MM.1S (cell line): ENCODE measurements around the gene VSTM2A.
"Not testable (repeated sequence)": the region's sequence is repeated elsewhere in the genome, so short reads cannot be mapped to it uniquely, and the experiment has no call there.

ENCODE experiments used
- DNase-seq: peaks from one replicate; pipeline ENCODE4 v3.0.0-alpha.2; 2015
- H2AFZ ChIP-seq: fragments of 300-600 bp; sonication (generic); 2 replicates; pipeline ENCODE4 v1.6.0; 2016; ENCODE audit warnings: antibody characterized with exemption, low read length
- H3F3A ChIP-seq: fragments of 300-600 bp; sonication (generic); 2 replicates; pipeline ENCODE4 v1.6.1; 2016; ENCODE audit warnings: mild to moderate bottlenecking, antibody characterized with exemption, low read length, moderate library complexity, mixed read lengths; ENCODE audit not compliant: insufficient read depth
- H3K27ac ChIP-seq: fragments of 300-600 bp; sonication (generic); 2 replicates; pipeline ENCODE4 v1.5.1; 2016; ENCODE audit warnings: mild to moderate bottlenecking, low read length
- H3K27me3 ChIP-seq: fragments of 300-600 bp; sonication (generic); replicated peaks from 2 replicates; pipeline ENCODE4 v1.6.0; 2016; ENCODE audit warnings: low read length; ENCODE audit not compliant: insufficient read depth
- H3K36me3 ChIP-seq: fragments of 300-600 bp; sonication (generic); replicated peaks from 2 replicates; pipeline ENCODE4 v1.6.1; 2016; ENCODE audit warnings: mild to moderate bottlenecking, low read length, mixed read lengths; ENCODE audit not compliant: insufficient read depth
- H3K4me1 ChIP-seq: fragments of 300-600 bp; sonication (generic); 2 replicates; pipeline ENCODE4 v1.6.1; 2016; ENCODE audit warnings: low read length, mixed read lengths
- H3K4me2 ChIP-seq: fragments of 300-600 bp; sonication (generic); 2 replicates; pipeline ENCODE4 v1.6.0; 2016; ENCODE audit warnings: low read depth, low read length
- H3K4me3 ChIP-seq: fragments of 300-600 bp; sonication (generic); 2 replicates; pipeline ENCODE4 v1.5.1; 2016; ENCODE audit warnings: low read length, mixed read lengths
- H3K79me2 ChIP-seq: fragments of 300-600 bp; sonication (generic); 2 replicates; pipeline ENCODE4 v1.6.1; 2016; ENCODE audit warnings: mixed run types, low read length, mixed read lengths
- H3K9ac ChIP-seq: fragments of 300-600 bp; sonication (generic); 2 replicates; pipeline ENCODE4 v1.6.1; 2016; ENCODE audit warnings: low read length, mixed read lengths
- H3K9me2 ChIP-seq: fragments of 300-600 bp; sonication (generic); replicated peaks from 2 replicates; pipeline ENCODE4 v1.6.1; 2016; ENCODE audit warnings: mild to moderate bottlenecking, low read length, mixed read lengths; ENCODE audit not compliant: insufficient read depth
- H3K9me3 ChIP-seq: fragments of 300-600 bp; sonication (generic); replicated peaks from 2 replicates; pipeline ENCODE4 v1.6.1; 2016; ENCODE audit warnings: mild to moderate bottlenecking, low read length, mixed read lengths; ENCODE audit not compliant: insufficient read depth
- H4K20me1 ChIP-seq: fragments of 300-600 bp; sonication (generic); 2 replicates; pipeline ENCODE4 v1.6.1; 2016; ENCODE audit warnings: mild to moderate bottlenecking, low read length, moderate library complexity, mixed read lengths; ENCODE audit not compliant: insufficient read depth
- EZH2 ChIP-seq: fragments of 300-600 bp; sonication (generic); optimal IDR thresholded peaks from 2 replicates; pipeline ENCODE3; 2017; ENCODE audit warnings: low read depth, mild to moderate bottlenecking, antibody characterized with exemption, low read length, mixed read lengths
- EZH2phosphoT487 ChIP-seq: fragments of 300-600 bp; sonication (generic); IDR thresholded peaks from 2 replicates; pipeline ENCODE4 v1.6.1; 2018; ENCODE audit warnings: antibody characterized with exemption, low read length
- TF ChIP-seq, protein P1 (sequence below): fragments of 300-600 bp; sonication (generic); IDR thresholded peaks from 2 replicates; pipeline ENCODE4 v1.5.1; 2016; ENCODE audit warnings: antibody characterized with exemption, low read length, mixed read lengths

The VSTM2A gene, protein sequence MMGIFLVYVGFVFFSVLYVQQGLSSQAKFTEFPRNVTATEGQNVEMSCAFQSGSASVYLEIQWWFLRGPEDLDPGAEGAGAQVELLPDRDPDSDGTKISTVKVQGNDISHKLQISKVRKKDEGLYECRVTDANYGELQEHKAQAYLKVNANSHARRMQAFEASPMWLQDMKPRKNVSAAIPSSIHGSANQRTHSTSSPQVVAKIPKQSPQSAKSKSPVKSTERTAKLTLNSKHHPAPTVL

GRCh38 chr7:54541669-54542625, at the start of gene VSTM2A:
Gene VSTM2A (plus strand): TSS chr7:54542375. CDS start chr7:54542731, 356 bp downstream.
- no peaks in the 10 kb centered on the region for H3K36me3 ChIP-seq
- TF ChIP-seq EZH2phosphoT487 (no peak), EZH2 (no peak)
- TF ChIP-seq, protein P1, sequence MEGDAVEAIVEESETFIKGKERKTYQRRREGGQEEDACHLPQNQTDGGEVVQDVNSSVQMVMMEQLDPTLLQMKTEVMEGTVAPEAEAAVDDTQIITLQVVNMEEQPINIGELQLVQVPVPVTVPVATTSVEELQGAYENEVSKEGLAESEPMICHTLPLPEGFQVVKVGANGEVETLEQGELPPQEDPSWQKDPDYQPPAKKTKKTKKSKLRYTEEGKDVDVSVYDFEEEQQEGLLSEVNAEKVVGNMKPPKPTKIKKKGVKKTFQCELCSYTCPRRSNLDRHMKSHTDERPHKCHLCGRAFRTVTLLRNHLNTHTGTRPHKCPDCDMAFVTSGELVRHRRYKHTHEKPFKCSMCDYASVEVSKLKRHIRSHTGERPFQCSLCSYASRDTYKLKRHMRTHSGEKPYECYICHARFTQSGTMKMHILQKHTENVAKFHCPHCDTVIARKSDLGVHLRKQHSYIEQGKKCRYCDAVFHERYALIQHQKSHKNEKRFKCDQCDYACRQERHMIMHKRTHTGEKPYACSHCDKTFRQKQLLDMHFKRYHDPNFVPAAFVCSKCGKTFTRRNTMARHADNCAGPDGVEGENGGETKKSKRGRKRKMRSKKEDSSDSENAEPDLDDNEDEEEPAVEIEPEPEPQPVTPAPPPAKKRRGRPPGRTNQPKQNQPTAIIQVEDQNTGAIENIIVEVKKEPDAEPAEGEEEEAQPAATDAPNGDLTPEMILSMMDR = no peak
- no peak within 1 kb of the TSS for H3K9ac ChIP-seq
- H2AFZ ChIP-seq = no peak within 1 kb of the TSS
- no peaks in the 10 kb centered on the region for H3F3A ChIP-seq
- H3K4me2 ChIP-seq = no peak within 1 kb of the TSS
- H3K4me1 ChIP-seq = no peaks in the 10 kb centered on the region
- H3K27ac ChIP-seq = no peak within 1 kb of the TSS
- no peaks in the 10 kb centered on the region for H3K9me2 ChIP-seq
- H3K4me3 ChIP-seq = no peak within 1 kb of the TSS
- H4K20me1 ChIP-seq = no peaks in the 10 kb centered on the region
- DNase-seq = no peak
- H3K9me3 ChIP-seq = no peaks in the 10 kb centered on the region
- no peaks in the 10 kb centered on the region for H3K27me3 ChIP-seq
- no peaks in the 10 kb centered on the region for H3K79me2 ChIP-seq

DNA sequence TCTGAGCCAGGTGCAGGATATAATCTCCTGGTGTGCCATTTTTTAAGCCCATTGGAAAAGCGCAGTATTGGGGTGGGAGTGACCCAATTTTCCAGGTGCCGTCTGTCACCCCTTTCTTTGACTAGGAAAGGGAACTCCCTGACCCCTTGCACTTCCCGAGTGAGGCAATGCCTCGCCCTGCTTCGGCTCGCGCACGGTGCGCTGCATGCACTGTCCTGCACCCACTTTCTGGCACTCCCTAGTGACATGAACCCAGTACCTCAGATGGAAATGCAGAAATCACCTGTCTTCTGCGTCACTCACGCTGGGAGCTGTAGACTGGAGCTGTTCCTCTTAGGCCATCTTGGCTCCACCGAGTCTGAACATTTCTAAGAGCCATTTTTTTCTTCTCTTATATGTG, 37.6 kb upstream of the VSTM2A start:
- H3K9me3 ChIP-seq, H3K4me3 ChIP-seq, H3K9me2 ChIP-seq, H4K20me1 ChIP-seq, H3K4me2 ChIP-seq, H3K27ac ChIP-seq, H2AFZ ChIP-seq, DNase-seq, H3K36me3 ChIP-seq, H3K4me1 ChIP-seq, H3K79me2 ChIP-seq, H3K9ac ChIP-seq, H3F3A ChIP-seq, H3K27me3 ChIP-seq: not testable (repeated sequence)

DNA sequence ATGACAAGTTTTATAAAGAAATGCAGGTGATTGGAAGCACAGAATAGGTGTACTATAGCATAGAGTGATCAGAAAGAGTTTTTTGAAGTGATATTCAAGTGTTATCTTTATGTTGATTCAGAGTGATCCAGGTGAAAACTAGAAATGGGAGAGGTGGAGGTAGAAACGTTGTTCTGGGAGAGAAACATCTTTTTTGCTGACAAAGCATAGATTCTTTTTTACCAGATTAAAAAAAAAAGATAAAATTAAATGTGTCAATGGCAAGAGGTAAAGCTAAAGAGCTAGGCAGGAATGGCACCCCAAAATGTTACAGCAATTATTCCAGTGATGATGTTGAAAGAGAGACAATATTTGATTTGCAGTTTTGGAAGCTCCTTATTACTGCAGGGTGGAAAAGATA, 12.6 kb upstream of the VSTM2A start:
- H3K79me2 ChIP-seq = no peaks in the 10 kb centered on the region
- H3K4me2 ChIP-seq = no peak overlapping the region
- H4K20me1 ChIP-seq = no peaks in the 10 kb centered on the region
- no peaks in the 10 kb centered on the region for H3K27me3 ChIP-seq
- no peak for DNase-seq
- H3K4me3 ChIP-seq = no peak overlapping the region
- TF ChIP-seq EZH2 (no peak), EZH2phosphoT487 (no peak)
- TF ChIP-seq, protein P1 = no peak
- no peaks in the 10 kb centered on the region for H3F3A ChIP-seq
- no peaks in the 10 kb centered on the region for H3K36me3 ChIP-seq
- no peak overlapping the region for H3K27ac ChIP-seq
- H3K9me2 ChIP-seq = no peaks in the 10 kb centered on the region
- H3K9me3 ChIP-seq = no peaks in the 10 kb centered on the region
- H3K4me1 ChIP-seq = no peaks in the 10 kb centered on the region
- H2AFZ ChIP-seq = no peak overlapping the region
- no peak overlapping the region for H3K9ac ChIP-seq
